Neural cell (in vitro differentiated cells): Measurements from ENCODE around the gene ZBTB12.

Experiments used
- EP300 ChIP-seq: fragments of 450-650 bp; conservative IDR thresholded peaks from 2 replicates; pipeline ENCODE4 v1.6.1; 2014; ENCODE audit warnings: antibody characterized with exemption, mild to moderate bottlenecking, moderate library complexity; ENCODE audit not compliant: poor library complexity, severe bottlenecking
- EZH2 ChIP-seq: fragments of 200-600, 300-800 bp; shearing (Covaris generic), sonication (generic); IDR thresholded peaks from 2 replicates; pipeline ENCODE4 v1.6.1; 2014; ENCODE audit warnings: antibody characterized with exemption, low read length, borderline replicate concordance, mild to moderate bottlenecking; ENCODE audit not compliant: insufficient read depth, poor library complexity, severe bottlenecking
- POLR2AphosphoS5 ChIP-seq: IDR thresholded peaks from 2 replicates; pipeline ENCODE4 v1.6.1; 2012
- RAD21 ChIP-seq: fragments of 450-650 bp; conservative IDR thresholded peaks from 2 replicates; pipeline ENCODE4 v1.6.1; 2014; ENCODE audit warnings: antibody characterized with exemption, mild to moderate bottlenecking, moderate library complexity
- SMC3 ChIP-seq: fragments of 450-650 bp; conservative IDR thresholded peaks from 2 replicates; pipeline ENCODE4 v1.6.1; 2014; ENCODE audit warnings: antibody characterized with exemption, mild to moderate bottlenecking, moderate library complexity; ENCODE audit not compliant: poor library complexity
- TAF1 ChIP-seq: IDR thresholded peaks from 2 replicates; pipeline ENCODE4 v1.6.1; 2012; ENCODE audit warnings: low read depth
- TF ChIP-seq, protein P1 (sequence below): fragments of 450-650 bp; IDR thresholded peaks from 2 replicates; pipeline ENCODE4 v1.5.1; 2014; ENCODE audit warnings: antibody characterized with exemption, mild to moderate bottlenecking, moderate library complexity; ENCODE audit not compliant: poor library complexity, severe bottlenecking
- TF ChIP-seq, protein P2 (sequence below): IDR thresholded peaks from 2 replicates; pipeline ENCODE4 v1.6.1; 2012; ENCODE audit warnings: borderline replicate concordance

DNA sequence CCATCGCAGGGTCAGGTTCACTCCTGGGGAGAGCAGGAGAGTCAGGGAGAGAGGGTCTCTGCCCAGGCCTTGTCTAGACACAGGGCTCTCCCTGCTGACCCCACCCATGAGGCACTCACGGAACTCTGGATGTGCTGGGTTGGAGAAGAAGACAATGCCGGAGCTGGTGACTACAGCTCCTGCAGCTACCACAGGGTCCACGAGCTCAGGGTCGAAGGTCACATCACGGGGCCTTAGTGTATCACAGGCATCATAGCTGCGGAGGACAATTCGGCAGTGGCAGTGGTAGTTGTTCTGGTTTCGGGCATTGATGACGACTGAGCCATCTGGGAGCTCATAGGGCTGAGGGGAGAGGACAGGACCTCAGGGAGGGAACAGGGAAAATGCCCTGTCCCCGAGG lies 42.0 kb downstream of the ZBTB12 start:
- TF ChIP-seq EP300: no peak
- TF ChIP-seq POLR2AphosphoS5: no peak
- TF ChIP-seq SMC3: no peak
- TF ChIP-seq, protein P1, sequence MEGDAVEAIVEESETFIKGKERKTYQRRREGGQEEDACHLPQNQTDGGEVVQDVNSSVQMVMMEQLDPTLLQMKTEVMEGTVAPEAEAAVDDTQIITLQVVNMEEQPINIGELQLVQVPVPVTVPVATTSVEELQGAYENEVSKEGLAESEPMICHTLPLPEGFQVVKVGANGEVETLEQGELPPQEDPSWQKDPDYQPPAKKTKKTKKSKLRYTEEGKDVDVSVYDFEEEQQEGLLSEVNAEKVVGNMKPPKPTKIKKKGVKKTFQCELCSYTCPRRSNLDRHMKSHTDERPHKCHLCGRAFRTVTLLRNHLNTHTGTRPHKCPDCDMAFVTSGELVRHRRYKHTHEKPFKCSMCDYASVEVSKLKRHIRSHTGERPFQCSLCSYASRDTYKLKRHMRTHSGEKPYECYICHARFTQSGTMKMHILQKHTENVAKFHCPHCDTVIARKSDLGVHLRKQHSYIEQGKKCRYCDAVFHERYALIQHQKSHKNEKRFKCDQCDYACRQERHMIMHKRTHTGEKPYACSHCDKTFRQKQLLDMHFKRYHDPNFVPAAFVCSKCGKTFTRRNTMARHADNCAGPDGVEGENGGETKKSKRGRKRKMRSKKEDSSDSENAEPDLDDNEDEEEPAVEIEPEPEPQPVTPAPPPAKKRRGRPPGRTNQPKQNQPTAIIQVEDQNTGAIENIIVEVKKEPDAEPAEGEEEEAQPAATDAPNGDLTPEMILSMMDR: no peak
- TF ChIP-seq EZH2: no peak
- no peak for TF ChIP-seq TAF1
- no peak for TF ChIP-seq RAD21
- TF ChIP-seq, protein P2, sequence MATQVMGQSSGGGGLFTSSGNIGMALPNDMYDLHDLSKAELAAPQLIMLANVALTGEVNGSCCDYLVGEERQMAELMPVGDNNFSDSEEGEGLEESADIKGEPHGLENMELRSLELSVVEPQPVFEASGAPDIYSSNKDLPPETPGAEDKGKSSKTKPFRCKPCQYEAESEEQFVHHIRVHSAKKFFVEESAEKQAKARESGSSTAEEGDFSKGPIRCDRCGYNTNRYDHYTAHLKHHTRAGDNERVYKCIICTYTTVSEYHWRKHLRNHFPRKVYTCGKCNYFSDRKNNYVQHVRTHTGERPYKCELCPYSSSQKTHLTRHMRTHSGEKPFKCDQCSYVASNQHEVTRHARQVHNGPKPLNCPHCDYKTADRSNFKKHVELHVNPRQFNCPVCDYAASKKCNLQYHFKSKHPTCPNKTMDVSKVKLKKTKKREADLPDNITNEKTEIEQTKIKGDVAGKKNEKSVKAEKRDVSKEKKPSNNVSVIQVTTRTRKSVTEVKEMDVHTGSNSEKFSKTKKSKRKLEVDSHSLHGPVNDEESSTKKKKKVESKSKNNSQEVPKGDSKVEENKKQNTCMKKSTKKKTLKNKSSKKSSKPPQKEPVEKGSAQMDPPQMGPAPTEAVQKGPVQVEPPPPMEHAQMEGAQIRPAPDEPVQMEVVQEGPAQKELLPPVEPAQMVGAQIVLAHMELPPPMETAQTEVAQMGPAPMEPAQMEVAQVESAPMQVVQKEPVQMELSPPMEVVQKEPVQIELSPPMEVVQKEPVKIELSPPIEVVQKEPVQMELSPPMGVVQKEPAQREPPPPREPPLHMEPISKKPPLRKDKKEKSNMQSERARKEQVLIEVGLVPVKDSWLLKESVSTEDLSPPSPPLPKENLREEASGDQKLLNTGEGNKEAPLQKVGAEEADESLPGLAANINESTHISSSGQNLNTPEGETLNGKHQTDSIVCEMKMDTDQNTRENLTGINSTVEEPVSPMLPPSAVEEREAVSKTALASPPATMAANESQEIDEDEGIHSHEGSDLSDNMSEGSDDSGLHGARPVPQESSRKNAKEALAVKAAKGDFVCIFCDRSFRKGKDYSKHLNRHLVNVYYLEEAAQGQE: no peak
